Neural cell (in vitro differentiated cells): ENCODE measurements around the gene CITED2.

ENCODE experiments used
- CTCF ChIP-seq: fragments of 450-650 bp; IDR thresholded peaks from 2 replicates; pipeline ENCODE4 v1.5.1; 2014; ENCODE audit warnings: antibody characterized with exemption, mild to moderate bottlenecking, moderate library complexity; ENCODE audit not compliant: poor library complexity, severe bottlenecking
- EP300 ChIP-seq: fragments of 450-650 bp; conservative IDR thresholded peaks from 2 replicates; pipeline ENCODE4 v1.6.1; 2014; ENCODE audit warnings: antibody characterized with exemption, mild to moderate bottlenecking, moderate library complexity; ENCODE audit not compliant: poor library complexity, severe bottlenecking
- MXI1 ChIP-seq: fragments of 450-650 bp; conservative IDR thresholded peaks from 2 replicates; pipeline ENCODE4 v1.6.1; 2014; ENCODE audit warnings: antibody characterized with exemption, mild to moderate bottlenecking; ENCODE audit not compliant: poor library complexity, severe bottlenecking
- REST ChIP-seq: IDR thresholded peaks from 2 replicates; pipeline ENCODE4 v1.6.1; 2012; ENCODE audit warnings: borderline replicate concordance

- TF ChIP-seq MXI1 (no peak), REST (no peak), EP300 (no peak), CTCF (no peak)
Measured at GRCh38 chr6:139355777-139356445, 18.5 kb downstream of the CITED2 start.
